Vagina (tissue), 2 donors: ENCODE measurements around the gene PPT2.

Source experiments
- CTCF ChIP-seq, 3 experiments: fragments of 450-650 bp in 2 of 3; fragments of 200-600 bp in 1 of 3; sonication (generic) in 1 of 3; IDR thresholded peaks; one replicate each; pipeline ENCODE4 v1.5.1; 2017 to 2019; ENCODE audit warnings: antibody characterized with exemption in 3 of 3, mild to moderate bottlenecking in 2 of 3, moderate library complexity in 2 of 3
- POLR2AphosphoS5 ChIP-seq, 2 donors: sonication (generic); formaldehyde crosslinking; IDR thresholded peaks; one replicate each; pipeline ENCODE4 v1.9.0; 2017; ENCODE audit warnings: antibody characterized with exemption in 2 of 2, mild to moderate bottlenecking in 2 of 2, low read depth in 1 of 2; ENCODE audit not compliant: insufficient read depth in 1 of 2

- TF ChIP-seq POLR2AphosphoS5 (IDR thresholded peaks at IDR 0.05; ENCODE audit: insufficient read depth in 1 of 2, low read depth in 1 of 2): no peak
- TF ChIP-seq CTCF (IDR thresholded peaks at IDR 0.05): no peak
Observed at GRCh38 chr6:32111424-32112066, 42.4 kb upstream of the PPT2 start.
